Ureter (tissue), 1 donor: ENCODE data around the gene TRAPPC3. TPM values are rescaled to one million over a fixed set of nuclear protein-coding genes. Genes with fewer than 3 reads are reported as not detected.
A peak's percentile ranks its signal among the peaks of the same experiment; 100 is the strongest.
"Not testable (repeated sequence)": the region's sequence is repeated elsewhere in the genome, so short reads cannot be mapped to it uniquely, and the experiment has no call there.

Source experiments
- DNase-seq: peaks from one replicate; pipeline ENCODE4 v3.0.0-alpha.2; 2020; ENCODE audit warnings: low spot score
- total RNA-seq: library from RNA; stranded (reverse); gene quantifications from one replicate; pipeline ENCODE4 v1.2.4, GENCODE V29; 2023
- donor health status: DM: yes; HTN: yes; CAD: no.

The TRAPPC3 gene
- 55.0 TPM for total RNA-seq

GRCh38 chr1:36149237-36149972 lies at the start of gene TRAPPC3:
TRAPPC3 (minus strand) TSS chr1:36149486; CDS start chr1:36149378, 108 bp downstream.
- DNase-seq: peak; percentile 100

DNA sequence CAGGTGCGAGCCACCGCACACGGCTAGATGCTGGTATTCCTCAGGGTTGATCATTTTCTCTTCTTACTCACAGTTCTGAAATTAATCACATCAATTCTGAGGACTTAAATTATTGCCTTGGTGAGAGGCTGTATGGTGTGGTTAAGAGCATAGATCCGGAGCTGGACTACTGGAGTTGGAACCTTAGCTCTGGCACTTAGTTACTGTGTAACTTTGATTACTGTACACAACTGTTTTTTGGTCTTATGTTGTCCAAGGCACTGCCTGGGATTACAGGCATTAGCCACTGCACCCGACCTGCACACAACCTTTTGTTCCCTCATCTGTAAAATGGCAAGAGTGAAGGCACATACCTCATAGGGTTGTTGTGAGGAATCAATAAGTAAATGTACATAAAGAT lies 49.4 kb upstream of the TRAPPC3 start:
- DNase-seq: no peak

DNA sequence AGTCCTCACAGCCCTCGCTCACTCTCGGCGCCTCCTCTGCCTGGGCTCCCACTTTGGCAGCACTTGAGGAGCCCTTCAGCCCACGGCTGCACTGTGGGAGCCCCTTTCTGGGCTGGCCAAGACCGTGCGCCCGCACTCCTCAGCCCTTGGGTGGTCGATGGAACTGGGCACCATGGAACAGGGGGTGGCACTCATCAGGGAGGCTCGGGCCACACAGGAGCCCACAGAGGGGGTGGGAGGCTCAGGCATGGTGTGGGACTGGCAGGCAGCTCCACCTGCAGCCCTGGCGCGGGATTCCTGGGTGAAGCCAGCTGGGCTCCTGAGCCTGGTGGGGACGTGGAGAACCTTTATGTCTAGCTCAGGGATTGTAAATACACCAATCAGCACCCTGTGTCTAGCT lies 47.5 kb upstream of the TRAPPC3 start:
- DNase-seq: not testable (repeated sequence)

GRCh38 chr1:36187800-36188593 lies 38.7 kb upstream of the TRAPPC3 start:
- DNase-seq: peak; percentile 90

GRCh38 chr1:36183309-36183856 lies 34.1 kb upstream of the TRAPPC3 start:
- DNase-seq: no peak

- no peak for DNase-seq
Observed at GRCh38 chr1:36182734-36183133, 33.4 kb upstream of the TRAPPC3 start.

GRCh38 chr1:36179220-36179600 lies 29.9 kb upstream of the TRAPPC3 start:
- no peak for DNase-seq

GRCh38 chr1:36178471-36179219 lies 29.4 kb upstream of the TRAPPC3 start:
- no peak for DNase-seq

GRCh38 chr1:36177589-36178431 lies 28.5 kb upstream of the TRAPPC3 start:
- no peak for DNase-seq

GRCh38 chr1:36176106-36176949 lies 27.0 kb upstream of the TRAPPC3 start:
- DNase-seq: no peak

- DNase-seq: no peak
Observed at GRCh38 chr1:36175137-36176095, 26.1 kb upstream of the TRAPPC3 start.

DNA sequence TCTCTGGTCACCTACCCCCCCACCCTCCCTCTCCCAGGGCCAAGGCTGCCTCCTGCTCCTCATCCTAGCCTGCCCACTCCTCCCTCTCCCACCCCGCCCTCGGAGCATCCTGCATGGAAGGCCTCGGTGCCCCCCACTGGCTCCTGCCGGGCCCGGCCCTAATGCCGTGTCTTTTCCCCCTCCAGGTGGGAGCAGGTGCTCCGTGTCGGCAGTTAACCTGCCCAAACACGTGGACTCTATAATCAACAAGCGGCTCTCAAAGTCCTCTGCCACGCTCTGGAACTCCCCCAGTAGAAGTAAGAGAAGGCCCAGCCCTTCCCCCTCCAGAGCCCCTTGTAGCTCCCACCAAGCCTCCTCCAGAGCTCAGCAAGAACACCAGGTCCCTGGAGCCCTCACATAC lies 25.4 kb upstream of the TRAPPC3 start:
- DNase-seq: no peak

- DNase-seq: no peak
Observed at GRCh38 chr1:36172983-36173382, 23.7 kb upstream of the TRAPPC3 start.

- DNase-seq: no peak
Observed at GRCh38 chr1:36172017-36172747, 22.9 kb upstream of the TRAPPC3 start.

- no peak for DNase-seq
Observed at GRCh38 chr1:36170643-36171412, 21.5 kb upstream of the TRAPPC3 start.

- DNase-seq: no peak
Observed at GRCh38 chr1:36168514-36168913, 19.2 kb upstream of the TRAPPC3 start.
